ENCODE results near the gene PCYT1B.

The PCYT1B gene

DNA sequence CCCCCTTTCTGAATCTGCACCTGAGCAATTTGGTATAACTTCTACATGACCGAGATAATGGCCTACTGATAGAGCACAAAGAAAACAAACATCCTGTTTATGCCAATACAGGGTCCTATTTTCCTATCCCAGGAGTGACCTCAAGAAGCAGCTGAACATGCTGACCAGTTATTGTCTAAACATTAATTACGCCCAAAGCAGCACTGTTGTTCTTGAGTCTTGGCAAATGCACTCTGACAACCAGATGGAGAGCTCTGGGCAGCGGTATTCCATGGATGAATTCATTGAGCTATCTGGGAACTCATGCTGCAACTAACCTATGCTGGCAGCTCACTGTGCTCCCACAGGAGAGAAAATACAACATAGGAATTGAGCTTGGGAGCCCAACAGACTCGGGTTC lies 52.6 kb downstream of the PCYT1B start:
- Mint-ChIP-seq H3K9me3 (no peaks in the 10 kb centered on the region), H3K27me3 (no peaks in the 10 kb centered on the region), H3K36me3 (ENCODE audit: low read depth) (no peaks in the 10 kb centered on the region), H3K27ac (no peak overlapping the region), H3K4me1 (ENCODE audit: low read depth) (no peaks in the 10 kb centered on the region), H3K4me3 (no peak overlapping the region)

DNA sequence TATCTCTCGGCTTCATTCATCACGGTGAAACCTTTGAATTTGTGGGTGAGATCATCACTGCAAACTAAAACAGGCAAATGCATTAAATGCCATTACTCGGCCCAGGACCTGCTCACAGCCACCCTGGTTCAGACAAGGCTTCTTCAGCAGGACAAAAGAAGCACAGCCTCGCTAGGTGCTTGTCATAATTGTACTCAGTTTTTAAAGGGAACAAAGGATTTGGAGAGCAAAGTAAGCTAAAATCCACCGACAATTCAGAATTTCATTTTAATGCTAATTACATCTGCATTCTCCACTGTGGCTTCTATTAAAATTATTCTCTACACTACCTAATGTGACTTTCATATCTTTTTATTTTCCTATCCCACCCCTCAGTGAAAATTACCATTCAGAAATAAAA lies 57.0 kb downstream of the PCYT1B start:
- Mint-ChIP-seq H3K36me3 (ENCODE audit: low read depth) (no peaks in the 10 kb centered on the region), H3K4me1 (ENCODE audit: low read depth) (no peaks in the 10 kb centered on the region), H3K9me3 (no peaks in the 10 kb centered on the region), H3K27me3 (no peaks in the 10 kb centered on the region), H3K4me3 (no peak overlapping the region), H3K27ac (no peak overlapping the region)

DNA sequence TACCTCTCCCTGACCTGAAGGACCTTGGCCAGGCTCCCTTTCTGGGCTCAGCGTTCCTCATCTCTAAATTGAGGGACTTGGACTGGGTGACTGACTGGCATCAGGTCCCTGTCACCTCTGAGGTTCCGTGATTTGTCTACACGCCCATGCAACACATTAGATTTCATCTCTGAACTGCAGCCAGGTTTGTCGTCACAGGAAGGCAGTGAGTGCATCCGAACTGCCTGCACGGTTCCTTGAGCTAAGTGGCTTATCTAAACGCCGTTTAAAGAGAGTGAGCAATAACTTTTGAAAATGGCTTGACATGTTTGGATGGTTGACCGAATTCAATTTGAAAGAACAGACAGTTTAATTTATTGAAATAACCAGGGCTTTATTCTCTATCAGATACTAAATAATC lies 70.1 kb downstream of the PCYT1B start:
- Mint-ChIP-seq H3K27ac (no peak overlapping the region), H3K4me3 (no peak overlapping the region), H3K4me1 (ENCODE audit: low read depth) (no peaks in the 10 kb centered on the region), H3K36me3 (ENCODE audit: low read depth) (no peaks in the 10 kb centered on the region), H3K9me3 (no peaks in the 10 kb centered on the region), H3K27me3 (no peaks in the 10 kb centered on the region)

DNA sequence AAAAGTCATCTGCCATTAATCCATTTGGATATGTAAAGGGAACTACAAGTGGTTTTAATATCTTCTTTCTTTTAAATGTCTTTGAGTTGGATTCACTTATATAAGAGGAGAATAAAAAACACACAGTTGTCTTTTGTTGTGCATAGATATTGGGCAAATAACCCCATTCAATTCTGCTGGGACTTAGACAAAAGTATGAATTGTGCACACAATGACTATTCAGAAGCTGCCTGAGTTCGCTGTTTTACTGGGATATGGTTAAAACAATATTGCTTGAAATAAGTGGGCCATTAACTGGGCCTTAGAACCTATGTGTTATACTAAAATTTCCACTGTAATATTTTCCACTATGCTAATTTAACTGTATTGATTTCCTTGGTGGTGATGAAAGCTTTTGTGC lies 71.7 kb downstream of the PCYT1B start:
- H3K9me3 Mint-ChIP-seq: no peaks in the 10 kb centered on the region
- no peak overlapping the region for H3K4me3 Mint-ChIP-seq
- H3K27me3 Mint-ChIP-seq: no peaks in the 10 kb centered on the region
- H3K27ac Mint-ChIP-seq: no peak overlapping the region
- no peaks in the 10 kb centered on the region for H3K4me1 Mint-ChIP-seq (ENCODE audit: low read depth)
- H3K36me3 Mint-ChIP-seq (ENCODE audit: low read depth): no peaks in the 10 kb centered on the region

DNA sequence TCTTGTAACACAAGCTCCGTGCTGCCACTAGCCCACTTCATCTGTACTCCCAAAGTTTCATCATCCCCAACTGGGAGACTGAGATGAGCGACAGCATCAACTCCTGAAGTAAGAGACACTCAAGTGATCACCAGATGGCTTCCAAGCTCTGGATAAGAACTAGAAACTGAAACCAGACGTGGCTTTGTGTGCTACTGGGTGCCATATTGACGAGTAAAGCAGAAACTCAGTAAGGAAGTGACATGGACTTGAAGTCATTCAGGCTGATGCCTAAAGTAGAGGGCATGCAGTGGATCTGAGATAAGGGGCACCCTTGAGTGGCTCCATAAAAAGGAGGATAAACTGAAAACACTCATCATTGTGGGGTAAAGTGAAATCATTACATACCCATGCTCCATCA lies 72.4 kb downstream of the PCYT1B start:
- Mint-ChIP-seq H3K27me3 (no peaks in the 10 kb centered on the region), H3K4me3 (no peak overlapping the region), H3K27ac (no peak overlapping the region), H3K4me1 (ENCODE audit: low read depth) (no peaks in the 10 kb centered on the region), H3K36me3 (ENCODE audit: low read depth) (no peaks in the 10 kb centered on the region), H3K9me3 (no peaks in the 10 kb centered on the region)

DNA sequence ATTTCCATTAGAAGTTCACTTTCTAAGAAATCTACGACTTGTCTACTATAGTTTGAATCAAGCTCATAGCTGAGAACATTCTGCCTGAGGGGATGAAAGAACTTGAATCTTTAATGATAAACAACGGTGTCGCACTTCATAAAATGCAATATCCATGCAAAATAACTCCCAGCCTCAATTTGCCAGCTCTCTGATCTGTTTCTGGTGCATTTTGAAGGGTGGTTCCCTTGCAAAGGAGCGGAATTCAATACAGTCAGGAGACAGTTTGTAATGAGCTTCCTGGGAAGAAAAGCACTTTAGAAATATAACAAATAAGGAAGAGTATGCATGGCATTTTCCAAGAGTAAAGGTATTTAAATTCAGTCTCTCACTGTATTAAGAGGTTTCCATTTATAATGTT lies 80.0 kb downstream of the PCYT1B start:
- H3K9me3 Mint-ChIP-seq: no peaks in the 10 kb centered on the region
- H3K4me1 Mint-ChIP-seq (ENCODE audit: low read depth): no peaks in the 10 kb centered on the region
- no peak overlapping the region for H3K4me3 Mint-ChIP-seq
- H3K27me3 Mint-ChIP-seq: no peaks in the 10 kb centered on the region
- H3K36me3 Mint-ChIP-seq (ENCODE audit: low read depth): no peaks in the 10 kb centered on the region
- no peak overlapping the region for H3K27ac Mint-ChIP-seq

DNA sequence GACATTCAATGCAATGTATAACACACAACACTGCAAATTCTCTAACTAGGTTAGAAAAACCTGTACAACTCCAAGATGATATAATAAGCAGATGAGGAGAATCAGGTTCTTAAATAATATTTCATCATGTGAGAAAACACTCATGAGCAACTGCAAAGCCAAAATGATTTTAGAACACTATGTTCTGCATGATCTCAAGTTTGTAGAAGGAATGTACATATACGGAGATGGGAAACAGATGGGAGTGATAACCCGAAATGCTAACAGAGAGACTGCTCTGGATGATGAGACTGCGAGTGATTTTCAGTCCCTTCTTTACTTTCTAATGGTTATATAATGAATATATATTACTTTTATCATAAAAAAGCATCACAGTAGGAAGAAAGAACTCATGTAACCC lies 80.9 kb downstream of the PCYT1B start:
- Mint-ChIP-seq H3K27ac (no peak overlapping the region), H3K27me3 (no peaks in the 10 kb centered on the region), H3K36me3 (ENCODE audit: low read depth) (no peaks in the 10 kb centered on the region), H3K4me1 (ENCODE audit: low read depth) (no peaks in the 10 kb centered on the region), H3K4me3 (no peak overlapping the region), H3K9me3 (no peaks in the 10 kb centered on the region)

DNA sequence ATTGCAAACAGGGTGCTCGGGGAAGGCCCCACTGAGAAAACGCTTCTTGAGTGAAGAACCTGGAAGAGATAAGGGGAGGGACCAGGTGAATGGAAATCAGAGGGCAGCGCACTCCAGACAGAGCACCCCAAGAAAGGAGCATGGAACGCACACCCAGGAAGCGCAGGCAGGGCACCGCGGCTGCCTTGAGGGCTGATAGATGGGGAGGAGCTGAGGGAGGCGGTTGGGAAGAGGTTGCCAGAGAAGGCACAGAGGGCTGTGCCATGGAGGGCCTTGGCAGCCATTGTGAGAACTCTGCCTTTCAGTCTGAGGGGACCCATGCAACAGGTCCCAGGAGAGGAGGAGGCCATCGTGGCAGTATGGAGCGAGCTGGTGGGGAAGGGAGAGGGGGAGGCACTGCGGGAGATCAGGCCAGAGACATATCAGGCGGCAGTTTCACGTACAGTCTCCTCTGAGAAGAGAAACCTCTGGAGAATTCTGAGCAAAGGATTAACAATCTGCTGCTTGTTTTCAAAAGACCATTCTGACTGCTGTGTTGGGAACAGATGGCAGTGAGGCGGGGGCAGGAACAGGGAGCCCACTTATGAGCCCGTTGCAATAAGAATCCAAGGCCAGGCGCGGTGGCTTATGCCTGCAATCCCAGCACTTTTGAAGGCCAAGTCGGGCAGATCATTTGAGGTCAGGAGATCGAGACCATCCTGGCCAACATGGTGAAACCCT lies 83.7 kb downstream of the PCYT1B start:
- no peak overlapping the region for H3K4me3 Mint-ChIP-seq
- H3K4me1 Mint-ChIP-seq (ENCODE audit: low read depth): no peaks in the 10 kb centered on the region
- H3K27ac Mint-ChIP-seq: no peak overlapping the region
- no peaks in the 10 kb centered on the region for H3K27me3 Mint-ChIP-seq
- H3K36me3 Mint-ChIP-seq (ENCODE audit: low read depth): no peaks in the 10 kb centered on the region
- H3K9me3 Mint-ChIP-seq: no peaks in the 10 kb centered on the region

DNA sequence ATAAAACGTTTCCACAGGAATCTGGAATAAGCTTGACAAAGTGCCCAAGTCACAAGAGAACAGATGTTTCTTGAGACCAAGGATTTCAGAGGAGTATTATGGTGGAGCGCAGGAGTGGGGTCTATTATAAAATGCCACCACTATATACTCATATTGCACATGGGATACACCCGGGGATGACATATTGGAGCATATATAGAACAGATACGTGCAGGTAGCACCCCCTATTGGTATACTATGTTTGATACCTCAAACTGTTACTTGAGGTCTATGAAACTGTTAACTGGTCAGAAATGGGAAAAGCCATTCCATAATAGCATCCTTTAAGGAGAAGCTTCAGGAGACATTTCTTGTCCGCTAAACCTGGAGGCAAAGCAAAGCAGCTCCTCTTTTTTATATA lies 86.0 kb downstream of the PCYT1B start:
- Mint-ChIP-seq H3K4me1 (ENCODE audit: low read depth) (no peaks in the 10 kb centered on the region), H3K27ac (no peak overlapping the region), H3K9me3 (no peaks in the 10 kb centered on the region), H3K36me3 (ENCODE audit: low read depth) (no peaks in the 10 kb centered on the region), H3K4me3 (no peak overlapping the region), H3K27me3 (no peaks in the 10 kb centered on the region)

DNA sequence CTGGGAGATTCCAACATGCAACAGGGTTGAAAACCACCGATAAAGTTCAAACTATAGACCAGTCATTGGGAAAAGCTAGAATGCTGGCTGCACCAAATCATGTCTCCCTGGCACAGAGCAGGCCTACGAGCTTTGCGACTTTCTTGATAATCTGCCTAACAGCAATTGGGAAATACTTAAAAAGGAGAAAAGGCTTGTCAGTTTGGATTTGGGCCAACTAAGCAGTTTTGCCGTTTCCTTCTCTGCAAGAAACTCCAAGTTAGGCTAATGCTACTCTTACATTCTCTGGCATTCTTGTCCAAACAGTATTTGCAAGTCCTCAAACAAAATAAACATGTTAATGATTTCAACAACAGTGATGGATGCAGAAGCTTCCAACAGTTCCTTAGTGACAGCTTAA lies 94.1 kb downstream of the PCYT1B start:
- no peaks in the 10 kb centered on the region for H3K9me3 Mint-ChIP-seq
- no peak overlapping the region for H3K27ac Mint-ChIP-seq
- no peak overlapping the region for H3K4me3 Mint-ChIP-seq
- no peaks in the 10 kb centered on the region for H3K27me3 Mint-ChIP-seq
- H3K36me3 Mint-ChIP-seq (ENCODE audit: low read depth): no peaks in the 10 kb centered on the region
- no peaks in the 10 kb centered on the region for H3K4me1 Mint-ChIP-seq (ENCODE audit: low read depth)

DNA sequence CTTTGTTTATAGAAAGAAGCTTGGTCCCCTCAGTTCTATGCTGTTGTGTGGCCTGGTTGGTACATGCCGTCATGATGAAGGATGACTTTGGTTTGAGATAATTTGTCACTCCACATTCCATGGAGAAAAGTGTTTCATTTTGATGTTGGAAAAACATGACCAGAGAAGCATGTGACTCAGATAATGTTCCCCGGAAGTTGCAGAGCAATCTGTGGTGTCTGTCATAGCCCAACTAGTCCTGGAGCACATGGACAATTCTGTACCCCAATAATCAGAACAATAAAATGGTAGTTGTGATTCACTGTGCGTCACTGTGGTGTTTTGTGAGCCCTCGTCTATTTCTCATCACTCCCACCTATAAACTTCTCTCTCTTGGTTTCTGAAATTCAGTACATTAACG lies 97.0 kb downstream of the PCYT1B start:
- Mint-ChIP-seq H3K27me3 (no peaks in the 10 kb centered on the region), H3K27ac (no peak overlapping the region), H3K36me3 (ENCODE audit: low read depth) (no peaks in the 10 kb centered on the region), H3K4me3 (no peak overlapping the region), H3K9me3 (no peaks in the 10 kb centered on the region), H3K4me1 (ENCODE audit: low read depth) (no peaks in the 10 kb centered on the region)

DNA sequence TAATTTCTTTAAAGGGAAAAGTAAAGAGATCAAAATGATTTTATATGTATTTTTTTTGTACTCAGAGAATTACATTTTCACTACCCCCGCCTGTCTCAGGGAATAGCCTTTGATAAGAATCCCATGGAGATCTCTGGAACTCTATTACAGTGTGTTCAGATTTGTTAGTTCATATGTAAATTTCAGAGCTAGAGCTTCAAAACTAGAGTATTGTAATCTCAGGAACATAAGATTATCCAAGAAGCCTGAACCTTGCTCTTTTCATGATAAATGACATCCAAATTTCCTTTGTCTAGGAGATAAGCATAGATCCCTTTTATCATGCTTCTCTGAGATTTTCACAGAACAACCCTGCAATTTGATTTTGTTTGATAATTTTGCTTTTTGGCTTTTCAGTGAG lies 99.2 kb downstream of the PCYT1B start:
- H3K27me3 Mint-ChIP-seq: no peaks in the 10 kb centered on the region
- H3K4me1 Mint-ChIP-seq (ENCODE audit: low read depth): no peaks in the 10 kb centered on the region
- H3K9me3 Mint-ChIP-seq: no peaks in the 10 kb centered on the region
- no peak overlapping the region for H3K4me3 Mint-ChIP-seq
- peaks cover 8% of the 10 kb centered on the region for H3K36me3 Mint-ChIP-seq (ENCODE audit: low read depth)
- no peak overlapping the region for H3K27ac Mint-ChIP-seq

DNA sequence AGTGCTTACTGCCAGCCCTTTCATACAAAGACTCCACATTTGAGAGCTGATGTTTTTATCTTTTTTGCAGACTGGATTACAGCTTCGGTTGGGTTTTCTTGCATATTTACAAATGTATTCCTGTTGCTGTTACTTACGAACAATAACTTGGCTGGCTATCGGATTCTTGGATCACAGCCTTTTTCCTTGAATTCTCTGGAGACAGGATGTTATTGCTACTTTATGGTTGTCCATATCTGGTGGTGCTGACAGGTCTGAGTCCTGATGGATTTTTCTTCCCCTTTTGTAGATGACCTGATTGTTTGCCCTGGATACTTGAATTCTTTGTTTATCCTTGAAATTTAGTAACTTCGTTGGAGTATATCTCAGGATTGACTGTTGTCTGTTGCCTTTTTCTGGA lies 104.4 kb downstream of the PCYT1B start:
- H3K36me3 Mint-ChIP-seq (ENCODE audit: low read depth): peaks cover 22% of the 10 kb centered on the region
- no peak overlapping the region for H3K27ac Mint-ChIP-seq
- no peaks in the 10 kb centered on the region for H3K27me3 Mint-ChIP-seq
- H3K9me3 Mint-ChIP-seq: no peaks in the 10 kb centered on the region
- H3K4me1 Mint-ChIP-seq (ENCODE audit: low read depth): no peaks in the 10 kb centered on the region
- H3K4me3 Mint-ChIP-seq: no peak overlapping the region

DNA sequence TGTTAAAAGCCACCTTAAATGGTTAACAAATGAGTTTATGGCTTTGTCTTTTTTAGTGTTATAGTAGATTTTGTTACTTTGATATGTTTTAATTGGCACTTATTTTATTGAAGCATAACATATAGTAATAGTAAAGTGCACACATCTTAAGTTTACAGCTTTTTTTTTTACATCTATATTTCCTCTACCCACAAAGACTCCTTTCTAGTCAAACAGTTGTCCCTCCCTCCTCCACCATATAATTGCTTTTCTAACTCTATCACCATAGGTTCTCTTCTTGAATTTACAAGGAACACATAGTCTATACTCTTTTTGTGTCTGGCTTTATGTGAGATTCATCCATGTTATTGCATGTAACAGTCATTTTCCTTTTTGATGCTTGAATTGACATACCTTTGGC lies 110.6 kb downstream of the PCYT1B start:
- no peak overlapping the region for H3K27ac Mint-ChIP-seq

DNA sequence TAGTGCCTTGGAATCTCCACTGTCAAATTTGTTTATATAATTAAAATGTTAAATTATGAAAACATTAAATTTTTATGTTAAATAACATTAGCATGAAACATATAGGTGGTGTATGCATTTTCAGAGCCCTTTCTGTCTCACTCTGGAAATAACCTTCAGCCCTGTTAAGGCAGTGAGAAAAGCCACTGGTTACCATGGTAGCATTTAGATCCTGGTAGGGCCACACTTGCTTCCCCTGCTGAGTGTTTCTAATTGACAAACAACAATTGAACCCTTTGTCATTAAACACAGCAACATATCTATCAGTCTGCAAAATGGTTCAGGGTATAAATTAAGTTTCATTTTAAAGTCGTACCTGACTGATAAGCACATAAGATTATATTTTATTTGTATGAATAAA lies 118.5 kb downstream of the PCYT1B start:
- H3K4me3 Mint-ChIP-seq: no peak overlapping the region
- peaks cover 25% of the 10 kb centered on the region for H3K36me3 Mint-ChIP-seq (ENCODE audit: low read depth)
- H3K27me3 Mint-ChIP-seq: no peaks in the 10 kb centered on the region
- no peaks in the 10 kb centered on the region for H3K9me3 Mint-ChIP-seq
- no peaks in the 10 kb centered on the region for H3K4me1 Mint-ChIP-seq (ENCODE audit: low read depth)
- no peak overlapping the region for H3K27ac Mint-ChIP-seq

More for the DNA sequence above, 110.6 kb downstream of the PCYT1B start:
- no peak overlapping the region for H3K4me3 Mint-ChIP-seq
- H3K27me3 Mint-ChIP-seq: no peaks in the 10 kb centered on the region
- H3K9me3 Mint-ChIP-seq: no peaks in the 10 kb centered on the region
- no peaks in the 10 kb centered on the region for H3K4me1 Mint-ChIP-seq (ENCODE audit: low read depth)
- H3K36me3 Mint-ChIP-seq (ENCODE audit: low read depth): peaks cover 29% of the 10 kb centered on the region

DNA sequence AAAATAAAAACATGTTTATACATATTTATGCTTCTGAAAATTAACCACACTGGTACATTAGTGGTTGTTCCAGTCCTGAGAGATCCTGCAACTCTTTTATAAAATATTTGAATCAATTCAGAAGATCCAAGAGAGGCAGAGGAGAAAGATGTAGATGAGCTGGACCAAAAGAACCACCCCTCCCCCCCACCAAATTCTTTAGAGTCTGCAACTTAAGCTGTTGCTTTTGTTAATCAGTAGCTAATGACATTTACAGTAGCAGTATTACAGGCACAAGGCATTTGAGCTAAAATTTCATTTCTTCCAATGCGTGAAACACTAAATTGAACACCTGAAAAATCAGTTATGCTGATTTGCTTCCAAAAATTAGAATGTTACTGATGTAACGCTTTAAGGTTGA lies 120.5 kb downstream of the PCYT1B start:
- no peak overlapping the region for H3K4me3 Mint-ChIP-seq
- no peak overlapping the region for H3K27ac Mint-ChIP-seq
- peaks cover 22% of the 10 kb centered on the region for H3K36me3 Mint-ChIP-seq (ENCODE audit: low read depth)
- H3K27me3 Mint-ChIP-seq: no peaks in the 10 kb centered on the region
- no peaks in the 10 kb centered on the region for H3K4me1 Mint-ChIP-seq (ENCODE audit: low read depth)
- H3K9me3 Mint-ChIP-seq: no peaks in the 10 kb centered on the region
